Vagina (tissue), 2 donors: ENCODE results near the gene THAP3. TPM values are rescaled to one million over a fixed set of nuclear protein-coding genes. Genes with fewer than 3 reads are reported as not detected.

Source experiments
- DNase-seq, 2 donors: peaks; one replicate each; pipeline ENCODE4 v3.0.0-alpha.2; 2017; ENCODE audit errors: extremely low spot score in 2 of 2
- H3K27ac ChIP-seq: fragments of 200-600 bp; sonication (generic); one replicate; pipeline ENCODE4 v1.5.1; 2019
- H3K27me3 ChIP-seq: fragments of 200-600 bp; sonication (generic); one replicate; pipeline ENCODE4 v1.5.1; 2019
- H3K36me3 ChIP-seq, 2 donors: fragments of 200-600 bp; sonication (generic); one replicate each; pipeline ENCODE4 v1.5.1; 2017 to 2019
- H3K4me1 ChIP-seq: fragments of 200-600 bp; sonication (generic); one replicate; pipeline ENCODE4 v1.5.1; 2019
- H3K4me3 ChIP-seq, 2 donors: fragments of 200-600 bp; sonication (generic); 1 replicate in 1 of 2; 2 replicates in 1 of 2; pipeline ENCODE4 v1.5.1; 2016 to 2019
- H3K9me3 ChIP-seq: fragments of 200-600 bp; sonication (generic); one replicate; pipeline ENCODE4 v1.5.1; 2019
- CTCF ChIP-seq, 3 experiments: fragments of 450-650 bp in 2 of 3; fragments of 200-600 bp in 1 of 3; sonication (generic) in 1 of 3; IDR thresholded peaks; one replicate each; pipeline ENCODE4 v1.5.1; 2017 to 2019; ENCODE audit warnings: antibody characterized with exemption in 3 of 3, mild to moderate bottlenecking in 2 of 3, moderate library complexity in 2 of 3
- POLR2A ChIP-seq, 2 donors: fragments of 450-650 bp; IDR thresholded peaks; one replicate each; pipeline ENCODE4 v1.6.1; 2017; ENCODE audit warnings: antibody characterized with exemption in 2 of 2, mild to moderate bottlenecking in 2 of 2, moderate library complexity in 2 of 2
- POLR2AphosphoS5 ChIP-seq, 2 donors: sonication (generic); formaldehyde crosslinking; IDR thresholded peaks; one replicate each; pipeline ENCODE4 v1.9.0; 2017; ENCODE audit warnings: antibody characterized with exemption in 2 of 2, mild to moderate bottlenecking in 2 of 2, low read depth in 1 of 2; ENCODE audit not compliant: insufficient read depth in 1 of 2
- intact Hi-C: fragments of 100-400 bp; cut with DNase I; formaldehyde crosslinking; loops from one replicate; pipeline ENCODE4 v1.15.1; 2023
- total RNA-seq: library from RNA; depleted of rRNA; stranded (reverse); fragments of >200 nt; gene quantifications from one replicate; pipeline ENCODE4 v1.2.3, GENCODE V29; 2016

Gene THAP3
- total RNA-seq, 1 donor from 2014 or later = 29.0 TPM

DNA sequence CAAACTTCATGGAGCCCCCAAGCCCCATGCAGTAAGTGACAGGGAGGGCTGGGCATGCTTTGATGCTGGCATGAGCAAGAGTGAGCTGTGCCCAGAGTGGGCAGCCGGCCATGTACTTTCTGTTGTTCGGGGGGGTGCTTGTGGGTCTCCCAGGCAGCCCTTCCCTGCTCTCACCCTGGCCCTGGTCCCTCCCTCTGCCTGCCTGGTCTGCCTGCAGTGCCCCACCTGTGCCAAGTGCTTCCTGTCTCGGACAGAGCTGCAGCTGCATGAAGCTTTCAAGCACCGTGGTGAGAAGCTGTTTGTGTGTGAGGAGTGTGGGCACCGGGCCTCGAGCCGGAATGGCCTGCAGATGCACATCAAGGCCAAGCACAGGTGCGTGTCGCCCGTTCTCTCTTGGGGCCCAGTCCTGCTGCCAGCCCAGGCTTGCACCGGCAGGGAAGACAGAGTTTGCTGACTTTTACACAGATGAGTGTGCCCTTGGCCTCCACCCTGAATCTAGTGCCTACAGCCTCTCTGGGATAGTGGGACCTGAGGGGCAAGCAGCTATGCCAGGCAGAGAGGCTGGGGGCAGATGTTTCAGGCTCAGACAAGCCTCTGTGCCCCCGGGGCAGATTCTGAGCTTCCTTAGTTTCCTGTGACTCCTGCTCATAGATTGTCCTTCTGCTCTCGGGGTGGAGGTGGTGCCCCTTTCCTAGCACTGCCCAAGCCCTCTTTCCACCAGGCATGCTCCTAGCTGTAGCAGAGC lies 37.2 kb upstream of the THAP3 start:
- no peaks in the 10 kb centered on the region for H3K27me3 ChIP-seq
- intact Hi-C loops = no loop called here
- H3K4me1 ChIP-seq = peaks cover 64% of the 10 kb centered on the region
- TF ChIP-seq POLR2AphosphoS5 (IDR thresholded peaks at IDR 0.05; ENCODE audit: insufficient read depth in 1 of 2, low read depth in 1 of 2) = no peak
- TF ChIP-seq POLR2A (IDR thresholded peaks at IDR 0.05) = no peak
- no peak for TF ChIP-seq CTCF (IDR thresholded peaks at IDR 0.05)
- no peak overlapping the region for H3K4me3 ChIP-seq
- no peak overlapping the region for H3K27ac ChIP-seq
- no peaks in the 10 kb centered on the region for H3K9me3 ChIP-seq
- H3K36me3 ChIP-seq = peaks cover 0 to 42% of the 10 kb centered on the region in 2 donors
- DNase-seq = peak in 1 of 2 donors; percentile 83

DNA sequence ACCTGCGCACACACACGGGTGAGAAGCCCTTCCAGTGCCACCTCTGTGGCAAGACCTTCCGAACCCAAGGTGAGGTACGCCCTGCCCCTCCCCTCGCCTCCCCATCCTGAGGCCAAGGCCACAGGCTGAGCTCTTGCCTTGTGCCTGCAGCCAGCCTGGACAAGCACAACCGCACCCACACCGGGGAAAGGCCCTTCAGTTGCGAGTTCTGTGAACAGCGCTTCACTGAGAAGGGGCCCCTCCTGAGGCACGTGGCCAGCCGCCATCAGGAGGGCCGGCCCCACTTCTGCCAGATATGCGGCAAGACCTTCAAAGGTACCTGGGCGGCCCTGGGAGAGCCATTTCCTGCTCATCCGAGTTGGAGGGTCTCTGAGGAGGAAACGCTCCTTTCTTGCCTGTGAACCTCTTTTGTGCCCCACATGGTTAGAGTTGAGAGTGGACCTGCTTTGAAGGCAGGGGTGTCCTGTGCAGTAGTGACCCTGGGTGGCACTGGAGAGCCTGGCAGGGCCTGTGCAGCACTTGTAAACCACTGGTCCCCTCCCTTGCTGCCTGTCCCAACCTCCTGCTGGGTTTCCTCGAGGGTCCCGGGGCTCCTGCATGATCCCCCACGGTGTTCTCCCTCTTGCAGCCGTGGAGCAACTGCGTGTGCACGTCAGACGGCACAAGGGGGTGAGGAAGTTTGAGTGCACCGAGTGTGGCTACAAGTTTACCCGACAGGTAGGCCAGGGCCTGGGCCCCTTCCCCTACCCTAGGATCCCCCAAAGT lies 36.4 kb upstream of the THAP3 start:
- Histone ChIP-seq H3K4me3 (no peak overlapping the region), H3K36me3 (peaks cover 0 to 51% of the 10 kb centered on the region in 2 donors), H3K27me3 (no peaks in the 10 kb centered on the region), H3K27ac (no peak overlapping the region), H3K9me3 (no peaks in the 10 kb centered on the region), H3K4me1 (peaks cover 67% of the 10 kb centered on the region)
- peak in 1 of 2 donors; percentile 83 for DNase-seq
- intact Hi-C loops = no loop called here
- TF ChIP-seq CTCF (IDR thresholded peaks at IDR 0.05) = no peak
- no peak for TF ChIP-seq POLR2A (IDR thresholded peaks at IDR 0.05)
- TF ChIP-seq POLR2AphosphoS5 (IDR thresholded peaks at IDR 0.05; ENCODE audit: insufficient read depth in 1 of 2, low read depth in 1 of 2) = no peak

DNA sequence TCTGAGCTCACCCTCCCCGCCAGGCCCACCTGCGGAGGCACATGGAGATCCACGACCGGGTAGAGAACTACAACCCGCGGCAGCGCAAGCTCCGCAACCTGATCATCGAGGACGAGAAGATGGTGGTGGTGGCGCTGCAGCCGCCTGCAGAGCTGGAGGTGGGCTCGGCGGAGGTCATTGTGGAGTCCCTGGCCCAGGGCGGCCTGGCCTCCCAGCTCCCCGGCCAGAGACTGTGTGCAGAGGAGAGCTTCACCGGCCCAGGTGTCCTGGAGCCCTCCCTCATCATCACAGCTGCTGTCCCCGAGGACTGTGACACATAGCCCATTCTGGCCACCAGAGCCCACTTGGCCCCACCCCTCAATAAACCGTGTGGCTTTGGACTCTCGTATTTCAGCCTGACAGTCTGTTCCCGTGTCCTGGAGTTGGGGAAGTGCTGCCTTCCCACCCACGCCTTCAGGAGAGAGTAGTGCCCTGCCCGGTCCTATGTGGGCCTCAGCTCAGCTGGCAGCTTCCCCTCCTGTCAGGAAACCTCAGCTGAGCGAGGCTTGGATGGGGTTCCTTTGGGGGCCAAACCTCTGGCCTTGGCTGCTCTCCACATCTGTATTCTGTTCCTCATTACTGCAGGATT lies 35.7 kb upstream of the THAP3 start:
- Histone ChIP-seq H3K27ac (no peak overlapping the region), H3K9me3 (no peaks in the 10 kb centered on the region), H3K36me3 (peaks cover 0 to 58% of the 10 kb centered on the region in 2 donors), H3K27me3 (no peaks in the 10 kb centered on the region), H3K4me1 (peaks cover 68% of the 10 kb centered on the region), H3K4me3 (no peak overlapping the region)
- intact Hi-C loops = no loop called here
- no peak for DNase-seq
- no peak for TF ChIP-seq POLR2A (IDR thresholded peaks at IDR 0.05)
- no peak for TF ChIP-seq CTCF (IDR thresholded peaks at IDR 0.05)
- TF ChIP-seq POLR2AphosphoS5 (IDR thresholded peaks at IDR 0.05; ENCODE audit: insufficient read depth in 1 of 2, low read depth in 1 of 2) = no peak

DNA sequence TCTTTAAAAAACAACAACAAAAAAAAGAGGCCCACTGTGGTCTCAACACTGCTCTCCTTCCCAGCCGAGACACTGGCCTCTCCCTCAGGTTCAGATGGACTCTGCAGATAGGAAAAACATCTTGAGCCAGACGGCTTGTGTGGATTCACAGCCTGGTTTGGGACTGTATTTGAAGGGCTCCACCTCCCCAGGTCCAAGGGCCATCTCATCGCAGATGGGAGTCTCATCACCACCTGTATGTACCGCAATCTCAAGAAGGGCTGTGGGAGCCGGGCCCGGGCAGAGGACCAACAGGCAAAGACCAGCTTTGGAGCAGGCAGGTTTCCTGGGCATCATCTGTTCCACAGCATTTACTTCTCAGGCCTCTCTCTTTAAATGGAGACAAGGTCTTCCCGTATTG lies 34.6 kb upstream of the THAP3 start:
- intact Hi-C loops = no loop called here
- Histone ChIP-seq H3K27ac (no peak overlapping the region), H3K36me3 (peaks cover 0 to 68% of the 10 kb centered on the region in 2 donors), H3K27me3 (no peaks in the 10 kb centered on the region), H3K4me1 (peaks cover 67% of the 10 kb centered on the region), H3K9me3 (no peaks in the 10 kb centered on the region), H3K4me3 (no peak overlapping the region)
- no peak for TF ChIP-seq CTCF (IDR thresholded peaks at IDR 0.05)
- no peak for TF ChIP-seq POLR2AphosphoS5 (IDR thresholded peaks at IDR 0.05; ENCODE audit: insufficient read depth in 1 of 2, low read depth in 1 of 2)
- TF ChIP-seq POLR2A (IDR thresholded peaks at IDR 0.05) = no peak
- DNase-seq = no peak
